ENCODE results near the gene PIRT.

The PIRT gene

DNA sequence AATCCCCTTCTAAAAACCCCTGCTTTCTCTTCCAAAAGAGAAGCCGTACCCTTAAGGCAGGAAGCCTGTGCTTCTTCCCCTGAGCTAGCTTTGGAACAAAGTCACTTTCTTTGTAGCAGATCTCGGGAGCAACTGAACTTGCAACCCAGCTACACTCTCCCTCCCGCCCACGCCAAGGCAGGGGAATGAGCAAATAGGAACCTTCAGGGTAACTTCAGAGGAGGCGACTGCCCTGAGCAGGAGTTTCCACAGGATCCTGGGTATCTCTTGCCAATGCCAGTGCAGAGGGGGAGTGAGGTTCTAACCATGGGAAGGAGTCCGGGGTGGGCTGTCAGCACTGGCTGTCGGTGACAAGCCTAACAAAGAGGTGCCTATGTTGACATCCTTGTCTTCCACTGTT lies 5.9 kb upstream of the PIRT start:
- Histone ChIP-seq H3K36me3 (ENCODE audit: insufficient read depth, low read length) (no peaks in the 10 kb centered on the region), H3K9me3 (ENCODE audit: low read length) (no peaks in the 10 kb centered on the region), H2AFZ (ENCODE audit: low read depth, low read length) (no peak overlapping the region), H3K4me1 (ENCODE audit: insufficient read depth, low read length) (no peaks in the 10 kb centered on the region), H3K4me3 (ENCODE audit: low read length) (no peak overlapping the region), H3K27me3 (ENCODE audit: insufficient read depth, low read length) (peaks cover 3% of the 10 kb centered on the region)

DNA sequence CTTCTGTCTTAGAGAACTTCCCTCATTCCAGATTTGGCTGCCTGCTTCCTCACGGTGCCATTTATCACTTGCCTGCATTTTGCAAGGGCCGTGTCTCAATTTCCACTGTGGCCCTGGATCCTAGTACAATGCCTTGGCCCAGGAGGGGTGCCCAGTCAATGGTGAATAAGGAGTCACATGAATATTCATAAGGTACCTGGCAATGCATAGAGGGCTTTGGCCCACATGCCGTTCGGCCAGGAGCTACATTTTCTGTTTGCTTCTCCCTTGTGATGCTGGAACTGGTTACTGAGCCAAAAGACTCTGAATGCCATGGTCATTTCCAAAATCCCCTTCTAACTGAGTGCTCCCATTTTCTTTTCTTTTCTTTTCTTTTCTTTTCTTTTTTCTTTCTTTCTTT lies 4.8 kb upstream of the PIRT start:
- Histone ChIP-seq H3K4me1 (ENCODE audit: insufficient read depth, low read length) (no peaks in the 10 kb centered on the region), H2AFZ (ENCODE audit: low read depth, low read length) (no peak overlapping the region), H3K9me3 (ENCODE audit: low read length) (no peaks in the 10 kb centered on the region), H3K36me3 (ENCODE audit: insufficient read depth, low read length) (no peaks in the 10 kb centered on the region), H3K27me3 (ENCODE audit: insufficient read depth, low read length) (peaks cover 6% of the 10 kb centered on the region), H3K4me3 (ENCODE audit: low read length) (no peak overlapping the region)

DNA sequence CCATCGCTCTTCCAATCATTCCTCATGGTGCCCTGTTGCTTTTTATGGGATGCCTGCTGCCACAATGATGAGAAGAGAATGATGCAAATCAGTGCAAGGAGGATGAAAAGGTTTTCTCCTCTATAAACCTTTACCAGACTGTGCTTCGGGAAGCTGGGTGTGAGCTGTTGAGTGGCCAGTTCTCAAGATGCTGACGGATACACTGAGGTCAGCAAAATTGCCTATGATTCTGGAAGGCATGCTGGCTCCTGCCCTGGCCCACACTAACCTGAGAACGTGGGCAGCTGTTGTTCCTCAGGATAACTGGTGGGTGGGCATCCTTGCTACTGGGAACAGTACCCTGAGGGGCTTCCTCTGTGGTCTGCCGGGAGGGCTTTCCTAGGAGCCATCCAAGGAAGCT lies 795 bp upstream of the PIRT start:
- Histone ChIP-seq H3K36me3 (ENCODE audit: insufficient read depth, low read length) (no peaks in the 10 kb centered on the region), H3K4me1 (ENCODE audit: insufficient read depth, low read length) (no peaks in the 10 kb centered on the region), H3K4me3 (ENCODE audit: low read length) (no peak overlapping the region), H3K27me3 (ENCODE audit: insufficient read depth, low read length) (peaks cover 6% of the 10 kb centered on the region), H3K9me3 (ENCODE audit: low read length) (no peaks in the 10 kb centered on the region), H2AFZ (ENCODE audit: low read depth, low read length) (no peak overlapping the region)

- Histone ChIP-seq H3K36me3 (ENCODE audit: insufficient read depth, low read length) (no peaks in the 10 kb centered on the region), H3K27me3 (ENCODE audit: insufficient read depth, low read length) (peaks cover 2% of the 10 kb centered on the region), H3K4me1 (ENCODE audit: insufficient read depth, low read length) (no peaks in the 10 kb centered on the region), H3K9me3 (ENCODE audit: low read length) (no peaks in the 10 kb centered on the region), H2AFZ (ENCODE audit: low read depth, low read length) (no peak overlapping the region), H3K4me3 (ENCODE audit: low read length) (no peak overlapping the region)
Measured at GRCh38 chr17:10836966-10837590, 809 bp downstream of the PIRT start.

DNA sequence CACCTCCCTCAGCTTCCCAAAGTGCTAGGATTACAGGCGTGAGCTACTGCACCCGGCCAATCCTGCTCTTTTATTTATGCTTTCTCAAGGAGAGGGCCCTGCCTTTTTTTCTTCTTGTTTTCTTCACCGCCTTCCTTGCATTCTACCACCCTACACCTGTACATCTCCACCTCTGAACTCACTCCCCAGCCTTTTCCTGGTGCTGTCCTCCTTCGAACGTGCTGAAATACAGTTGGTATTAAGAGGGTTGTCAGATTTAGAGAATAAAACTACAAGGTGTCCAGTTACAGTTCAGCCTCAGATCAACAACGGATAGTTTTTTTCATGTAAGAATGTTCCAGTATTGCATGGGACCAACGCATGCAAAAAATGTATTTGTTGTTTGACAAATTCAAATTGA lies 1.7 kb downstream of the PIRT start:
- Histone ChIP-seq H3K27me3 (ENCODE audit: insufficient read depth, low read length) (peaks cover 2% of the 10 kb centered on the region), H3K4me1 (ENCODE audit: insufficient read depth, low read length) (no peaks in the 10 kb centered on the region), H3K36me3 (ENCODE audit: insufficient read depth, low read length) (no peaks in the 10 kb centered on the region), H3K4me3 (ENCODE audit: low read length) (no peak overlapping the region), H3K9me3 (ENCODE audit: low read length) (no peaks in the 10 kb centered on the region), H2AFZ (ENCODE audit: low read depth, low read length) (no peak overlapping the region)

- H3K27me3 ChIP-seq (ENCODE audit: insufficient read depth, low read length), result no peaks in the 10 kb centered on the region
- no peaks in the 10 kb centered on the region for H3K4me1 ChIP-seq (ENCODE audit: insufficient read depth, low read length)
- H3K36me3 ChIP-seq (ENCODE audit: insufficient read depth, low read length), result no peaks in the 10 kb centered on the region
- H3K9me3 ChIP-seq (ENCODE audit: low read length), result no peaks in the 10 kb centered on the region
- no peak overlapping the region for H2AFZ ChIP-seq (ENCODE audit: low read depth, low read length)
- H3K4me3 ChIP-seq (ENCODE audit: low read length), result no peak overlapping the region
Measured at GRCh38 chr17:10831696-10832095, 6.2 kb downstream of the PIRT start.

GRCh38 chr17:10827898-10828552 lies 9.9 kb downstream of the PIRT start:
- no peaks in the 10 kb centered on the region for H3K4me1 ChIP-seq (ENCODE audit: insufficient read depth, low read length)
- no peaks in the 10 kb centered on the region for H3K9me3 ChIP-seq (ENCODE audit: low read length)
- no peak overlapping the region for H2AFZ ChIP-seq (ENCODE audit: low read depth, low read length)
- H3K27me3 ChIP-seq (ENCODE audit: insufficient read depth, low read length), result no peaks in the 10 kb centered on the region
- no peak overlapping the region for H3K4me3 ChIP-seq (ENCODE audit: low read length)
- H3K36me3 ChIP-seq (ENCODE audit: insufficient read depth, low read length), result no peaks in the 10 kb centered on the region

DNA sequence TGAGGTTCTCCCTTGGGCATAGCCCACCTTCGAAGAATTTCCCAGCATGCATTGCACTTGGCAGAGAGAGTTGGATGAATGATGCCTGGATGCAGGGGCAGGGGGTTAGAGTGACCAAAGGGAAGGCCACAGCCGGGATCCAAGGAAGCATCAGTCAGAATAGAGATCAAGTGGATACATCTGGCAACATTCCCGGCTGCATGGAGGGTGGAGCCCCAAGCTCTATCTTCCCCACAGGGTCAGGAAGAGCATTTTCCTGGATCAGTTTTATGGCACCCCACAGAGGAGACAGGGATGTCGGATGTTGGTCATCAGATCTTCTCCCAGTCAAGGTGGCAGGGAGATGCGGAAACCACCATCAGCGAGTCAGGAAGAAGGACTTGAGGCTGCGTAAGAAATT lies 13.0 kb downstream of the PIRT start:
- H3K4me3 ChIP-seq (ENCODE audit: low read length), result no peak overlapping the region
- no peaks in the 10 kb centered on the region for H3K27me3 ChIP-seq (ENCODE audit: insufficient read depth, low read length)
- H2AFZ ChIP-seq (ENCODE audit: low read depth, low read length), result no peak overlapping the region
- no peaks in the 10 kb centered on the region for H3K4me1 ChIP-seq (ENCODE audit: insufficient read depth, low read length)
- H3K36me3 ChIP-seq (ENCODE audit: insufficient read depth, low read length), result no peaks in the 10 kb centered on the region
- H3K9me3 ChIP-seq (ENCODE audit: low read length), result no peaks in the 10 kb centered on the region

GRCh38 chr17:10821770-10822169 lies 16.1 kb downstream of the PIRT start:
- Histone ChIP-seq H3K27me3 (ENCODE audit: insufficient read depth, low read length) (no peaks in the 10 kb centered on the region), H2AFZ (ENCODE audit: low read depth, low read length) (no peak overlapping the region), H3K4me3 (ENCODE audit: low read length) (no peak overlapping the region), H3K9me3 (ENCODE audit: low read length) (no peaks in the 10 kb centered on the region), H3K36me3 (ENCODE audit: insufficient read depth, low read length) (no peaks in the 10 kb centered on the region), H3K4me1 (ENCODE audit: insufficient read depth, low read length) (no peaks in the 10 kb centered on the region)

GRCh38 chr17:10821054-10821453 lies 16.8 kb downstream of the PIRT start:
- H3K4me1 ChIP-seq (ENCODE audit: insufficient read depth, low read length), result no peaks in the 10 kb centered on the region
- no peaks in the 10 kb centered on the region for H3K27me3 ChIP-seq (ENCODE audit: insufficient read depth, low read length)
- H3K9me3 ChIP-seq (ENCODE audit: low read length), result no peaks in the 10 kb centered on the region
- H3K36me3 ChIP-seq (ENCODE audit: insufficient read depth, low read length), result no peaks in the 10 kb centered on the region
- H2AFZ ChIP-seq (ENCODE audit: low read depth, low read length), result no peak overlapping the region
- H3K4me3 ChIP-seq (ENCODE audit: low read length), result no peak overlapping the region

DNA sequence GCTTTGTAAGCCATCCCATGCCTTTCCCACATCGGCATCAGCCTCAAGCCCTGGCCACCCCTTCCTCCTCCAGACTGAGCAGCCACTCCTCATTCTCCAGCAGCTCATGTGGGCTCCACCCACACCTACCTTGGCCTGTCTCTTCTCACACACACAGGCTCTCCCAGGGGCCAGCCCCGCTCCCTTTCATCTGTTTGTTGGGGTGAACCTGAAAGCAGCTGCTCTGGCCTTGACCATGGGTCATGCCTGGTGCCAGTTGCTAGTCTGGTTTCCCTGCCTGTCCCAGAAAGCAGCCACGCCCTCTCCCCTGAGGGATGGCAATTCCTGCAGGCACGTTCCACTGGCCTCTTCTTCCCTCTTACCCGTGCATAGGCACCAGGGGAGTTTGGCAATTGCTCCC lies 22.6 kb downstream of the PIRT start:
- H3K27me3 ChIP-seq (ENCODE audit: insufficient read depth, low read length), result no peaks in the 10 kb centered on the region
- no peak overlapping the region for H3K4me3 ChIP-seq (ENCODE audit: low read length)
- no peaks in the 10 kb centered on the region for H3K36me3 ChIP-seq (ENCODE audit: insufficient read depth, low read length)
- no peaks in the 10 kb centered on the region for H3K9me3 ChIP-seq (ENCODE audit: low read length)
- H2AFZ ChIP-seq (ENCODE audit: low read depth, low read length), result no peak overlapping the region
- no peaks in the 10 kb centered on the region for H3K4me1 ChIP-seq (ENCODE audit: insufficient read depth, low read length)

- no peak overlapping the region for H2AFZ ChIP-seq (ENCODE audit: low read depth, low read length)
- H3K9me3 ChIP-seq (ENCODE audit: low read length), result no peaks in the 10 kb centered on the region
- no peak overlapping the region for H3K4me3 ChIP-seq (ENCODE audit: low read length)
- H3K27me3 ChIP-seq (ENCODE audit: insufficient read depth, low read length), result no peaks in the 10 kb centered on the region
- no peaks in the 10 kb centered on the region for H3K36me3 ChIP-seq (ENCODE audit: insufficient read depth, low read length)
- H3K4me1 ChIP-seq (ENCODE audit: insufficient read depth, low read length), result no peaks in the 10 kb centered on the region
Measured at GRCh38 chr17:10814075-10814474, 23.8 kb downstream of the PIRT start.

DNA sequence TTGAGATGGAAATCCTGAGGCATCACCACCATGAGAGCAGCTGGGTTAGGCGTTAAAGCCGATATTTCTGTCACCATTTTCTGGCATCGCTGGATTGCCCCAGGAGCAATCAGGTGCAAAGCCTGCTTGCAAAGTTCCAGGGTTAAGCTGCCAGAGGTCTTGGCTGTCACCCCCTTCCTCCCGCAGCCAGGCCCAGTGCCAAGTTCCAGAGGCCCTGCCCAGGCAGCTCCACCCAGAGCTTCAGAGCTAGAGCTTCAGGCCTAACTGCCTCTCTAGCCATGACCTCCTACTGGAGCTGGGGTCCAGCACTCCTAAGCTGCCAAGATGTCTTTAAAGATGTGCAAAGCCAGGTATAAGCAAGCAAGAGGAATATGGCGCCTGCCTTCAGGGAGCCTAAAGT lies 25.2 kb downstream of the PIRT start:
- H3K4me3 ChIP-seq (ENCODE audit: low read length), result no peak overlapping the region
- H3K4me1 ChIP-seq (ENCODE audit: insufficient read depth, low read length), result no peaks in the 10 kb centered on the region
- H2AFZ ChIP-seq (ENCODE audit: low read depth, low read length), result no peak overlapping the region
- H3K36me3 ChIP-seq (ENCODE audit: insufficient read depth, low read length), result no peaks in the 10 kb centered on the region
- H3K9me3 ChIP-seq (ENCODE audit: low read length), result no peaks in the 10 kb centered on the region
- H3K27me3 ChIP-seq (ENCODE audit: insufficient read depth, low read length), result no peaks in the 10 kb centered on the region

- Histone ChIP-seq H3K9me3 (ENCODE audit: low read length) (no peaks in the 10 kb centered on the region), H3K4me1 (ENCODE audit: insufficient read depth, low read length) (no peaks in the 10 kb centered on the region), H2AFZ (ENCODE audit: low read depth, low read length) (no peak overlapping the region), H3K36me3 (ENCODE audit: insufficient read depth, low read length) (no peaks in the 10 kb centered on the region), H3K27me3 (ENCODE audit: insufficient read depth, low read length) (no peaks in the 10 kb centered on the region), H3K4me3 (ENCODE audit: low read length) (no peak overlapping the region)
Measured at GRCh38 chr17:10809605-10810004, 28.3 kb downstream of the PIRT start.

All from neuron (in vitro differentiated cells).